SK-N-SH (cell line): ENCODE data around the gene RB1.

Experiments used
- CTCF ChIP-seq: fragments of 200-600 bp; sonication (generic); IDR thresholded peaks from 2 replicates; pipeline ENCODE4 v1.6.1; 2017; ENCODE audit warnings: antibody characterized with exemption, mild to moderate bottlenecking, moderate library complexity
- EP300 ChIP-seq, 2 experiments: IDR thresholded peaks; 2 replicates each; pipeline versions ENCODE4 v1.4.0 to v1.6.1; 2012; ENCODE audit warnings: borderline replicate concordance in 1 of 2, low read depth in 1 of 2, low read length in 1 of 2
- PBX3 ChIP-seq: IDR thresholded peaks from 2 replicates; pipeline ENCODE4; 2012
- POLR2AphosphoS5 ChIP-seq: IDR thresholded peaks from 2 replicates; pipeline ENCODE4 v1.6.1; 2012; ENCODE audit warnings: low read depth, low read length
- RFX5 ChIP-seq: IDR thresholded peaks from 2 replicates; pipeline ENCODE4 v1.6.1; 2012; ENCODE audit warnings: mild to moderate bottlenecking, improper control_type of control experiment, low read length
- USF1 ChIP-seq: IDR thresholded peaks from 2 replicates; pipeline ENCODE4 v1.4.0; 2012; ENCODE audit warnings: low read depth, borderline replicate concordance

- TF ChIP-seq POLR2AphosphoS5 (no peak), CTCF (no peak), PBX3 (no peak), RFX5 (no peak), USF1 (no peak), EP300 (IDR thresholded peaks at IDR 0.05; ENCODE audit: borderline replicate concordance in 1 of 2, low read depth in 1 of 2, low read length in 1 of 2) (no peak)
Observed at GRCh38 chr13:48448959-48449614, 145.5 kb downstream of the RB1 start.
